ENCODE measurements around the gene ZNF536.

ZNF536 gene

GRCh38 chr19:30446850-30447552 lies 74.8 kb downstream of the ZNF536 start:
- Histone ChIP-seq H3K27me3 (ENCODE audit: control insufficient read depth, insufficient read depth, low read length) (peaks cover 2% of the 10 kb centered on the region), H3K9ac (ENCODE audit: low read depth, low read length) (no peak overlapping the region), H3K9me3 (ENCODE audit: control insufficient read depth, insufficient read depth, low read length) (no peaks in the 10 kb centered on the region), H3K4me3 (ENCODE audit: low read depth, low read length) (no peak overlapping the region), H3K36me3 (ENCODE audit: control insufficient read depth, insufficient read depth, low read length) (no peaks in the 10 kb centered on the region), H3K4me1 (ENCODE audit: control insufficient read depth, insufficient read depth, low read length) (peaks cover 27% of the 10 kb centered on the region)

GRCh38 chr19:30447553-30447870 lies 75.3 kb downstream of the ZNF536 start:
- Histone ChIP-seq H3K27me3 (ENCODE audit: control insufficient read depth, insufficient read depth, low read length) (peaks cover 2% of the 10 kb centered on the region), H3K4me3 (ENCODE audit: low read depth, low read length) (no peak overlapping the region)

GRCh38 chr19:30448386-30449077 lies 76.3 kb downstream of the ZNF536 start:
- Histone ChIP-seq H3K27me3 (ENCODE audit: control insufficient read depth, insufficient read depth, low read length) (peaks cover 2% of the 10 kb centered on the region), H3K9ac (ENCODE audit: low read depth, low read length) (no peak overlapping the region), H3K36me3 (ENCODE audit: control insufficient read depth, insufficient read depth, low read length) (no peaks in the 10 kb centered on the region), H3K4me3 (ENCODE audit: low read depth, low read length) (no peak overlapping the region), H3K9me3 (ENCODE audit: control insufficient read depth, insufficient read depth, low read length) (no peaks in the 10 kb centered on the region), H3K4me1 (ENCODE audit: control insufficient read depth, insufficient read depth, low read length) (peaks cover 27% of the 10 kb centered on the region)

More at GRCh38 chr19:30447553-30447870, 75.3 kb downstream of the ZNF536 start:
- Histone ChIP-seq H3K4me1 (ENCODE audit: control insufficient read depth, insufficient read depth, low read length) (peaks cover 27% of the 10 kb centered on the region), H3K36me3 (ENCODE audit: control insufficient read depth, insufficient read depth, low read length) (no peaks in the 10 kb centered on the region), H3K9me3 (ENCODE audit: control insufficient read depth, insufficient read depth, low read length) (no peaks in the 10 kb centered on the region), H3K9ac (ENCODE audit: low read depth, low read length) (no peak overlapping the region)

GRCh38 chr19:30449078-30449590 lies 77.0 kb downstream of the ZNF536 start:
- Histone ChIP-seq H3K4me3 (ENCODE audit: low read depth, low read length) (no peak overlapping the region), H3K9ac (ENCODE audit: low read depth, low read length) (no peak overlapping the region), H3K9me3 (ENCODE audit: control insufficient read depth, insufficient read depth, low read length) (no peaks in the 10 kb centered on the region), H3K36me3 (ENCODE audit: control insufficient read depth, insufficient read depth, low read length) (no peaks in the 10 kb centered on the region), H3K27me3 (ENCODE audit: control insufficient read depth, insufficient read depth, low read length) (peaks cover 2% of the 10 kb centered on the region), H3K4me1 (ENCODE audit: control insufficient read depth, insufficient read depth, low read length) (peaks cover 27% of the 10 kb centered on the region)

GRCh38 chr19:30449673-30450072 lies 77.5 kb downstream of the ZNF536 start:
- H3K27me3 ChIP-seq (ENCODE audit: control insufficient read depth, insufficient read depth, low read length), result peaks cover 2% of the 10 kb centered on the region
- H3K4me3 ChIP-seq (ENCODE audit: low read depth, low read length), result no peak overlapping the region
- no peaks in the 10 kb centered on the region for H3K9me3 ChIP-seq (ENCODE audit: control insufficient read depth, insufficient read depth, low read length)

GRCh38 chr19:30450100-30450499 lies 77.9 kb downstream of the ZNF536 start:
- Histone ChIP-seq H3K4me3 (ENCODE audit: low read depth, low read length) (no peak overlapping the region), H3K36me3 (ENCODE audit: control insufficient read depth, insufficient read depth, low read length) (no peaks in the 10 kb centered on the region), H3K9me3 (ENCODE audit: control insufficient read depth, insufficient read depth, low read length) (no peaks in the 10 kb centered on the region), H3K9ac (ENCODE audit: low read depth, low read length) (no peak overlapping the region), H3K27me3 (ENCODE audit: control insufficient read depth, insufficient read depth, low read length) (peaks cover 2% of the 10 kb centered on the region), H3K4me1 (ENCODE audit: control insufficient read depth, insufficient read depth, low read length) (peaks cover 27% of the 10 kb centered on the region)

More at GRCh38 chr19:30449673-30450072, 77.5 kb downstream of the ZNF536 start:
- Histone ChIP-seq H3K9ac (ENCODE audit: low read depth, low read length) (no peak overlapping the region), H3K4me1 (ENCODE audit: control insufficient read depth, insufficient read depth, low read length) (peaks cover 27% of the 10 kb centered on the region), H3K36me3 (ENCODE audit: control insufficient read depth, insufficient read depth, low read length) (no peaks in the 10 kb centered on the region)

GRCh38 chr19:30450835-30451321 lies 78.7 kb downstream of the ZNF536 start:
- Histone ChIP-seq H3K9me3 (ENCODE audit: control insufficient read depth, insufficient read depth, low read length) (no peaks in the 10 kb centered on the region), H3K36me3 (ENCODE audit: control insufficient read depth, insufficient read depth, low read length) (no peaks in the 10 kb centered on the region), H3K4me1 (ENCODE audit: control insufficient read depth, insufficient read depth, low read length) (peaks cover 27% of the 10 kb centered on the region), H3K9ac (ENCODE audit: low read depth, low read length) (no peak overlapping the region), H3K4me3 (ENCODE audit: low read depth, low read length) (no peak overlapping the region), H3K27me3 (ENCODE audit: control insufficient read depth, insufficient read depth, low read length) (peaks cover 2% of the 10 kb centered on the region)

GRCh38 chr19:30452931-30453330 lies 80.7 kb downstream of the ZNF536 start:
- Histone ChIP-seq H3K36me3 (ENCODE audit: control insufficient read depth, insufficient read depth, low read length) (no peaks in the 10 kb centered on the region), H3K9me3 (ENCODE audit: control insufficient read depth, insufficient read depth, low read length) (no peaks in the 10 kb centered on the region), H3K4me1 (ENCODE audit: control insufficient read depth, insufficient read depth, low read length) (peaks cover 23% of the 10 kb centered on the region), H3K27me3 (ENCODE audit: control insufficient read depth, insufficient read depth, low read length) (peaks cover 2% of the 10 kb centered on the region), H3K4me3 (ENCODE audit: low read depth, low read length) (no peak overlapping the region), H3K9ac (ENCODE audit: low read depth, low read length) (no peak overlapping the region)

- Histone ChIP-seq H3K9ac (ENCODE audit: low read depth, low read length) (no peak overlapping the region), H3K27me3 (ENCODE audit: control insufficient read depth, insufficient read depth, low read length) (no peaks in the 10 kb centered on the region), H3K36me3 (ENCODE audit: control insufficient read depth, insufficient read depth, low read length) (no peaks in the 10 kb centered on the region), H3K4me3 (ENCODE audit: low read depth, low read length) (no peak overlapping the region), H3K4me1 (ENCODE audit: control insufficient read depth, insufficient read depth, low read length) (peaks cover 16% of the 10 kb centered on the region), H3K9me3 (ENCODE audit: control insufficient read depth, insufficient read depth, low read length) (no peaks in the 10 kb centered on the region)
Measured at GRCh38 chr19:30453743-30454142, 81.6 kb downstream of the ZNF536 start.

- Histone ChIP-seq H3K4me3 (ENCODE audit: low read depth, low read length) (no peak overlapping the region), H3K9me3 (ENCODE audit: control insufficient read depth, insufficient read depth, low read length) (no peaks in the 10 kb centered on the region), H3K9ac (ENCODE audit: low read depth, low read length) (no peak overlapping the region), H3K27me3 (ENCODE audit: control insufficient read depth, insufficient read depth, low read length) (no peaks in the 10 kb centered on the region), H3K36me3 (ENCODE audit: control insufficient read depth, insufficient read depth, low read length) (no peaks in the 10 kb centered on the region), H3K4me1 (ENCODE audit: control insufficient read depth, insufficient read depth, low read length) (no peaks in the 10 kb centered on the region)
Measured at GRCh38 chr19:30455881-30456280, 83.7 kb downstream of the ZNF536 start.

GRCh38 chr19:30457484-30457883 lies 85.3 kb downstream of the ZNF536 start:
- Histone ChIP-seq H3K4me1 (ENCODE audit: control insufficient read depth, insufficient read depth, low read length) (no peaks in the 10 kb centered on the region), H3K27me3 (ENCODE audit: control insufficient read depth, insufficient read depth, low read length) (no peaks in the 10 kb centered on the region), H3K9me3 (ENCODE audit: control insufficient read depth, insufficient read depth, low read length) (no peaks in the 10 kb centered on the region), H3K36me3 (ENCODE audit: control insufficient read depth, insufficient read depth, low read length) (no peaks in the 10 kb centered on the region), H3K4me3 (ENCODE audit: low read depth, low read length) (no peak overlapping the region), H3K9ac (ENCODE audit: low read depth, low read length) (no peak overlapping the region)

GRCh38 chr19:30459859-30460258 lies 87.7 kb downstream of the ZNF536 start:
- Histone ChIP-seq H3K4me3 (ENCODE audit: low read depth, low read length) (no peak overlapping the region), H3K9me3 (ENCODE audit: control insufficient read depth, insufficient read depth, low read length) (no peaks in the 10 kb centered on the region), H3K4me1 (ENCODE audit: control insufficient read depth, insufficient read depth, low read length) (no peaks in the 10 kb centered on the region), H3K27me3 (ENCODE audit: control insufficient read depth, insufficient read depth, low read length) (no peaks in the 10 kb centered on the region), H3K9ac (ENCODE audit: low read depth, low read length) (no peak overlapping the region), H3K36me3 (ENCODE audit: control insufficient read depth, insufficient read depth, low read length) (no peaks in the 10 kb centered on the region)

Data from iPS-15b (cell line).